Choroid plexus epithelial cell (primary cell): ENCODE results near the gene PIEZO2.
"Not testable (repeated sequence)": the region's sequence is repeated elsewhere in the genome, so short reads cannot be mapped to it uniquely, and the experiment has no call there.

Experiments
- DNase-seq: peaks from one replicate; pipeline ENCODE4 v3.0.0-alpha.2; 2010; ENCODE audit warnings: low read depth
- H3K4me3 ChIP-seq: 2 replicates; pipeline ENCODE4 v1.5.1; 2011; ENCODE audit warnings: low read depth, mild to moderate bottlenecking, control low read depth, low read length, moderate library complexity
- CTCF ChIP-seq: conservative IDR thresholded peaks from 2 replicates; pipeline ENCODE4 v1.5.1; 2011; ENCODE audit warnings: low read depth, mild to moderate bottlenecking, control low read depth, inconsistent platforms, low read length, moderate library complexity

Gene PIEZO2

GRCh38 chr18:11175266-11175979 is 26.1 kb upstream of the PIEZO2 start:
- no peak for TF ChIP-seq CTCF
- peak; percentile 80 for DNase-seq
- H3K4me3 ChIP-seq = no peak overlapping the region

- DNase-seq, H3K4me3 ChIP-seq: not testable (repeated sequence)
Measured at GRCh38 chr18:11174179-11174578, 24.8 kb upstream of the PIEZO2 start.

- no peak overlapping the region for H3K4me3 ChIP-seq
- no peak for TF ChIP-seq CTCF
- DNase-seq = peak; percentile 95
Measured at GRCh38 chr18:11167778-11168177, 18.4 kb upstream of the PIEZO2 start.

- no peak for TF ChIP-seq CTCF
- DNase-seq = no peak
- no peak overlapping the region for H3K4me3 ChIP-seq
Measured at GRCh38 chr18:11165952-11166351, 16.6 kb upstream of the PIEZO2 start.

GRCh38 chr18:11165138-11165537 is 15.8 kb upstream of the PIEZO2 start:
- no peak for DNase-seq
- H3K4me3 ChIP-seq = no peak overlapping the region
- no peak for TF ChIP-seq CTCF

- peak; percentile 35 for DNase-seq
- TF ChIP-seq CTCF = peak; percentile 61
- no peak overlapping the region for H3K4me3 ChIP-seq
Measured at GRCh38 chr18:11163665-11164064, 14.3 kb upstream of the PIEZO2 start.

GRCh38 chr18:11162889-11163288 is 13.5 kb upstream of the PIEZO2 start:
- TF ChIP-seq CTCF = no peak
- no peak for DNase-seq

GRCh38 chr18:11162462-11162861 is 13.1 kb upstream of the PIEZO2 start:
- TF ChIP-seq CTCF = no peak
- H3K4me3 ChIP-seq = no peak overlapping the region
- DNase-seq = no peak

More at GRCh38 chr18:11162889-11163288, 13.5 kb upstream of the PIEZO2 start:
- no peak overlapping the region for H3K4me3 ChIP-seq
